Tibial nerve (tissue), 4 donors: ENCODE data around the gene UNC80. TPM values are rescaled to one million over a fixed set of nuclear protein-coding genes. Genes with fewer than 3 reads are reported as not detected.
A peak's percentile ranks its signal among the peaks of the same experiment; 100 is the strongest.

Experiments used
- DNase-seq, 2 donors: peaks; one replicate each; pipeline ENCODE4 v3.0.0-alpha.2; 2019; ENCODE audit warnings: low spot score in 2 of 2
- H3K27ac ChIP-seq, 4 donors: fragments of 200-600 bp; sonication (generic) in 3 of 4; one replicate each; pipeline ENCODE4 v1.5.1; 2017 to 2019; ENCODE audit warnings: mild to moderate bottlenecking in 1 of 4
- H3K27me3 ChIP-seq, 2 donors: fragments of 200-600 bp; sonication (generic) in 1 of 2; one replicate each; pipeline versions ENCODE4 v1.5.1 to v1.6.0; 2017 to 2019
- H3K36me3 ChIP-seq, 3 donors: fragments of 200-600 bp; sonication (generic); one replicate each; pipeline ENCODE4 v1.5.1; 2018 to 2019
- H3K4me1 ChIP-seq, 4 donors: fragments of 200-600 bp; sonication (generic) in 3 of 4; one replicate each; pipeline ENCODE4 v1.5.1; 2017 to 2019
- H3K4me3 ChIP-seq, 4 donors: fragments of 200-600 bp; sonication (generic) in 3 of 4; one replicate each; pipeline ENCODE4 v1.5.1; 2017 to 2019; ENCODE audit warnings: mild to moderate bottlenecking in 1 of 4, moderate library complexity in 1 of 4
- H3K9me3 ChIP-seq, 4 donors: fragments of 200-600 bp; sonication (generic) in 3 of 4; one replicate each; pipeline ENCODE4 v1.5.1; 2017 to 2019
- EP300 ChIP-seq, 2 donors: sonication (generic); formaldehyde crosslinking; IDR thresholded peaks; one replicate each; pipeline ENCODE4 v1.6.1; 2017; ENCODE audit warnings: antibody characterized with exemption in 2 of 2, mild to moderate bottlenecking in 1 of 2
- POLR2A ChIP-seq, 2 donors: fragments of 450-650 bp; IDR thresholded peaks; one replicate each; pipeline ENCODE4 v1.6.1; 2017; ENCODE audit warnings: antibody characterized with exemption in 2 of 2, mild to moderate bottlenecking in 2 of 2, moderate library complexity in 2 of 2
- WGBS, 2 donors: methylation state at CpG; one replicate each; pipeline ENCODE4 v1.1.5; 2018; 5-methylcytosine and 5-hydroxymethylcytosine counted together
- total RNA-seq, 4 donors: library from RNA; depleted of rRNA; stranded (reverse); fragments of >200 nt; gene quantifications; one replicate each; pipeline ENCODE4 v1.1.0, GENCODE V29; 2016
- TF ChIP-seq, protein P1 (sequence below), 5 experiments: fragments of 200-600 bp in 3 of 5; fragments of 450-650 bp in 2 of 5; sonication (generic) in 3 of 5; IDR thresholded peaks; one replicate each; pipeline ENCODE4 v1.5.1; 2016 to 2019; ENCODE audit warnings: antibody characterized with exemption in 5 of 5, mild to moderate bottlenecking in 3 of 5, moderate library complexity in 2 of 5

UNC80 gene
- total RNA-seq, 4 donors from 2014 or later, result 0.22 to 0.30 TPM; not detected in 2

DNA sequence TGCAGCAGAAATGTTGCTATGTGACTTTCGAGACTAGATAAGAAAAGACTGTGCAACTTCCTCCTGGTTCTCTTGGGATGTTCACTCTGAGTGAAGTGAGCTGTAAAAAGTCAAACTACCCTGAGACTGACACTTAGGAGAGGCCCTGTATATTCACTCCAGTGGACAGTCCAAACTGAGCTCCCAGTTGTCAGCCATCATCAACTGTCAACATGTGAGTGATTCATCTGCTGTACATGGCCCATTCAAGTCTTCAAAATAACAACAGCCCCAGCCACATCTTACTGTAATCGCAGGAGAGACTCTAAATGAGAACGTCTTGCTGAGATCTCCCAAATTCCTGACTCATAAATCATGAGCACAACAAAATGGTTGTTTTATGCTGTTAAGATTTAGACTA lies 8.5 kb upstream of the UNC80 start:
- WGBS, 2 donors, result 59 to 60% methylated on average over 3 of the region's 3 CpGs
- Histone ChIP-seq H3K27me3 (no peaks in the 10 kb centered on the region), H3K4me3 (no peak overlapping the region), H3K36me3 (no peaks in the 10 kb centered on the region), H3K9me3 (peaks cover 0 to 4% (median 0%) of the 10 kb centered on the region in 4 donors), H3K27ac (no peak overlapping the region), H3K4me1 (no peaks in the 10 kb centered on the region)
- DNase-seq, result no peak
- TF ChIP-seq, protein P1, sequence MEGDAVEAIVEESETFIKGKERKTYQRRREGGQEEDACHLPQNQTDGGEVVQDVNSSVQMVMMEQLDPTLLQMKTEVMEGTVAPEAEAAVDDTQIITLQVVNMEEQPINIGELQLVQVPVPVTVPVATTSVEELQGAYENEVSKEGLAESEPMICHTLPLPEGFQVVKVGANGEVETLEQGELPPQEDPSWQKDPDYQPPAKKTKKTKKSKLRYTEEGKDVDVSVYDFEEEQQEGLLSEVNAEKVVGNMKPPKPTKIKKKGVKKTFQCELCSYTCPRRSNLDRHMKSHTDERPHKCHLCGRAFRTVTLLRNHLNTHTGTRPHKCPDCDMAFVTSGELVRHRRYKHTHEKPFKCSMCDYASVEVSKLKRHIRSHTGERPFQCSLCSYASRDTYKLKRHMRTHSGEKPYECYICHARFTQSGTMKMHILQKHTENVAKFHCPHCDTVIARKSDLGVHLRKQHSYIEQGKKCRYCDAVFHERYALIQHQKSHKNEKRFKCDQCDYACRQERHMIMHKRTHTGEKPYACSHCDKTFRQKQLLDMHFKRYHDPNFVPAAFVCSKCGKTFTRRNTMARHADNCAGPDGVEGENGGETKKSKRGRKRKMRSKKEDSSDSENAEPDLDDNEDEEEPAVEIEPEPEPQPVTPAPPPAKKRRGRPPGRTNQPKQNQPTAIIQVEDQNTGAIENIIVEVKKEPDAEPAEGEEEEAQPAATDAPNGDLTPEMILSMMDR (IDR thresholded peaks at IDR 0.05), result no peak
- no peak for TF ChIP-seq EP300 (IDR thresholded peaks at IDR 0.05)
- TF ChIP-seq POLR2A (IDR thresholded peaks at IDR 0.05), result no peak

GRCh38 chr2:209766613-209767012 lies 5.0 kb upstream of the UNC80 start:
- H3K9me3 ChIP-seq, result no peaks in the 10 kb centered on the region
- DNase-seq, result no peak
- H3K4me3 ChIP-seq, result no peak overlapping the region
- peaks cover 0 to 6% (median 0%) of the 10 kb centered on the region in 4 donors for H3K4me1 ChIP-seq
- no peak for TF ChIP-seq EP300 (IDR thresholded peaks at IDR 0.05)
- H3K36me3 ChIP-seq, result no peaks in the 10 kb centered on the region
- no peak overlapping the region for H3K27ac ChIP-seq
- no peaks in the 10 kb centered on the region for H3K27me3 ChIP-seq
- WGBS, 2 donors, result 86 to 95% methylated on average over 1 of the region's 1 CpG

DNA sequence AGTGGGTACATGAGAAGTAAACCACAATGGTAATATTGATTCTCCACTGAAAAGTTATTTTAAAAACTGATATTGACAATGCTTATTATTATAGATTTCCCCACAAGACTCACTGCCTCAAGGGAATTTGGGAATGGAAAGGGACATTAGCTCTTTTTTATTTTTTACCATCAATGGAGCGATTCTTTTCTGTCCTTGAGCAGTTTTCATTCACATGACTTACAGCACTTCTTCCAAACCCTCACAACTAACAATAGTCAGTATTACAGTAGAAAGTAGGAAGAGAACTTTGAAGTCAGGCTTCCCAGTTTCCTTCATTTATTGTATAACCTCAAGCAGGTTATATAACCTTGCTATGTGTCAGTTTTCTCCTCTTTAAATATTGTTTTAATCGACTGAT lies 4.3 kb upstream of the UNC80 start:
- Histone ChIP-seq H3K4me1 (peaks cover 0 to 13% (median 0%) of the 10 kb centered on the region in 4 donors), H3K9me3 (no peaks in the 10 kb centered on the region), H3K27me3 (peaks cover 0 to 2% of the 10 kb centered on the region in 2 donors), H3K4me3 (no peak overlapping the region), H3K36me3 (no peaks in the 10 kb centered on the region), H3K27ac (no peak overlapping the region)
- 40 to 47% methylated on average over 2 of the region's 2 CpGs for WGBS, 2 donors
- TF ChIP-seq, protein P1 (IDR thresholded peaks at IDR 0.05), result no peak
- no peak for TF ChIP-seq POLR2A (IDR thresholded peaks at IDR 0.05)
- TF ChIP-seq EP300 (IDR thresholded peaks at IDR 0.05), result no peak
- DNase-seq, result no peak

DNA sequence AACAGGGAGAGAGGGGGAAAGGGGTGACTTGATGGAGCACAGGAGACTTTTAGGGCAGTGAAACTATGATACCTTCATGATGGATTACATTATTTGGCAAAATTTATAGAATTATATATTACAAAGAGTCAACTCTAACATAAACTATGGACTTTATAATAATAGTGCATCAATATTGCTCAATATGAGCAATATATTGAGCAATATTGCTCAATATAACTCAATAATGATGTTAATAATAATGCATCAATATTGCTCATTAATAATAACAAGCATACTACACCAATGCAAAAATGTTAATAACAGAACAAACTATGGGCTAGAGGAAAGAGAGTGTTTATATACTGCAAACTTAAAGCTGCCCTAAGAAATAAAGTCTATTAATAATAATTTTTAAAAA lies 3.1 kb upstream of the UNC80 start:
- Histone ChIP-seq H3K27me3 (peaks cover 0 to 6% of the 10 kb centered on the region in 2 donors), H3K4me1 (peaks cover 0 to 14% (median 0%) of the 10 kb centered on the region in 4 donors), H3K27ac (no peak overlapping the region), H3K4me3 (no peak overlapping the region), H3K9me3 (no peaks in the 10 kb centered on the region), H3K36me3 (no peaks in the 10 kb centered on the region)
- TF ChIP-seq, protein P1 (IDR thresholded peaks at IDR 0.05), result no peak
- TF ChIP-seq POLR2A (IDR thresholded peaks at IDR 0.05), result no peak
- TF ChIP-seq EP300 (IDR thresholded peaks at IDR 0.05), result no peak
- DNase-seq, result no peak

GRCh38 chr2:209772290-209772685 lies 656 bp downstream of the UNC80 start:
- Histone ChIP-seq H3K27me3 (peaks cover 0 to 6% of the 10 kb centered on the region in 2 donors), H3K4me3 (peak overlapping the region in 2 of 4 donors; percentile 3 to 51), H3K36me3 (no peaks in the 10 kb centered on the region), H3K9me3 (no peaks in the 10 kb centered on the region), H3K27ac (no peak overlapping the region), H3K4me1 (peaks cover 0 to 14% (median 0%) of the 10 kb centered on the region in 4 donors)
- TF ChIP-seq POLR2A (IDR thresholded peaks at IDR 0.05), result no peak
- TF ChIP-seq EP300 (IDR thresholded peaks at IDR 0.05), result no peak
- TF ChIP-seq, protein P1 (IDR thresholded peaks at IDR 0.05), result no peak
- no peak for DNase-seq
- WGBS, 2 donors, result 18 to 20% methylated on average over 8 of the region's 8 CpGs

GRCh38 chr2:209773377-209773776 lies 1.7 kb downstream of the UNC80 start:
- WGBS, 2 donors, result 41 to 42% methylated on average over 3 of the region's 3 CpGs

More at GRCh38 chr2:209773377-209773776, 1.7 kb downstream of the UNC80 start:
- no peaks in the 10 kb centered on the region for H3K9me3 ChIP-seq
- no peak overlapping the region for H3K27ac ChIP-seq
- H3K27me3 ChIP-seq, result peaks cover 0 to 6% of the 10 kb centered on the region in 2 donors
- H3K36me3 ChIP-seq, result no peaks in the 10 kb centered on the region
- no peak overlapping the region for H3K4me3 ChIP-seq
- DNase-seq, result no peak
- TF ChIP-seq, protein P1 (IDR thresholded peaks at IDR 0.05), result no peak
- TF ChIP-seq EP300 (IDR thresholded peaks at IDR 0.05) (no peak), POLR2A (IDR thresholded peaks at IDR 0.05) (no peak)
- peaks cover 0 to 14% (median 0%) of the 10 kb centered on the region in 4 donors for H3K4me1 ChIP-seq
